Panc1 (cell line): ENCODE measurements around the gene CNTN4.

Source experiments
- POLR2AphosphoS5 ChIP-seq: IDR thresholded peaks from 2 replicates; pipeline ENCODE4 v1.6.1; 2012; ENCODE audit warnings: mild to moderate bottlenecking, low read depth, low read length, moderate library complexity
- TF ChIP-seq, protein P1 (sequence below), 2 experiments: IDR thresholded peaks; 2 replicates each; pipeline ENCODE4 v1.6.1; 2011 to 2012; ENCODE audit warnings: low read depth in 2 of 2, control low read depth in 1 of 2, low read length in 1 of 2, mild to moderate bottlenecking in 1 of 2, moderate library complexity in 1 of 2; ENCODE audit not compliant: insufficient read depth in 1 of 2
- TF ChIP-seq, protein P2 (sequence below): fragments of 450-650 bp; IDR thresholded peaks from 2 replicates; pipeline ENCODE4 v1.5.1; 2017; ENCODE audit warnings: mild to moderate bottlenecking

- TF ChIP-seq, protein P1, sequence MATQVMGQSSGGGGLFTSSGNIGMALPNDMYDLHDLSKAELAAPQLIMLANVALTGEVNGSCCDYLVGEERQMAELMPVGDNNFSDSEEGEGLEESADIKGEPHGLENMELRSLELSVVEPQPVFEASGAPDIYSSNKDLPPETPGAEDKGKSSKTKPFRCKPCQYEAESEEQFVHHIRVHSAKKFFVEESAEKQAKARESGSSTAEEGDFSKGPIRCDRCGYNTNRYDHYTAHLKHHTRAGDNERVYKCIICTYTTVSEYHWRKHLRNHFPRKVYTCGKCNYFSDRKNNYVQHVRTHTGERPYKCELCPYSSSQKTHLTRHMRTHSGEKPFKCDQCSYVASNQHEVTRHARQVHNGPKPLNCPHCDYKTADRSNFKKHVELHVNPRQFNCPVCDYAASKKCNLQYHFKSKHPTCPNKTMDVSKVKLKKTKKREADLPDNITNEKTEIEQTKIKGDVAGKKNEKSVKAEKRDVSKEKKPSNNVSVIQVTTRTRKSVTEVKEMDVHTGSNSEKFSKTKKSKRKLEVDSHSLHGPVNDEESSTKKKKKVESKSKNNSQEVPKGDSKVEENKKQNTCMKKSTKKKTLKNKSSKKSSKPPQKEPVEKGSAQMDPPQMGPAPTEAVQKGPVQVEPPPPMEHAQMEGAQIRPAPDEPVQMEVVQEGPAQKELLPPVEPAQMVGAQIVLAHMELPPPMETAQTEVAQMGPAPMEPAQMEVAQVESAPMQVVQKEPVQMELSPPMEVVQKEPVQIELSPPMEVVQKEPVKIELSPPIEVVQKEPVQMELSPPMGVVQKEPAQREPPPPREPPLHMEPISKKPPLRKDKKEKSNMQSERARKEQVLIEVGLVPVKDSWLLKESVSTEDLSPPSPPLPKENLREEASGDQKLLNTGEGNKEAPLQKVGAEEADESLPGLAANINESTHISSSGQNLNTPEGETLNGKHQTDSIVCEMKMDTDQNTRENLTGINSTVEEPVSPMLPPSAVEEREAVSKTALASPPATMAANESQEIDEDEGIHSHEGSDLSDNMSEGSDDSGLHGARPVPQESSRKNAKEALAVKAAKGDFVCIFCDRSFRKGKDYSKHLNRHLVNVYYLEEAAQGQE (IDR thresholded peaks at IDR 0.05; ENCODE audit: insufficient read depth in 1 of 2, low read depth in 2 of 2, low read length in 1 of 2), result no peak
- no peak for TF ChIP-seq POLR2AphosphoS5
- TF ChIP-seq, protein P2, sequence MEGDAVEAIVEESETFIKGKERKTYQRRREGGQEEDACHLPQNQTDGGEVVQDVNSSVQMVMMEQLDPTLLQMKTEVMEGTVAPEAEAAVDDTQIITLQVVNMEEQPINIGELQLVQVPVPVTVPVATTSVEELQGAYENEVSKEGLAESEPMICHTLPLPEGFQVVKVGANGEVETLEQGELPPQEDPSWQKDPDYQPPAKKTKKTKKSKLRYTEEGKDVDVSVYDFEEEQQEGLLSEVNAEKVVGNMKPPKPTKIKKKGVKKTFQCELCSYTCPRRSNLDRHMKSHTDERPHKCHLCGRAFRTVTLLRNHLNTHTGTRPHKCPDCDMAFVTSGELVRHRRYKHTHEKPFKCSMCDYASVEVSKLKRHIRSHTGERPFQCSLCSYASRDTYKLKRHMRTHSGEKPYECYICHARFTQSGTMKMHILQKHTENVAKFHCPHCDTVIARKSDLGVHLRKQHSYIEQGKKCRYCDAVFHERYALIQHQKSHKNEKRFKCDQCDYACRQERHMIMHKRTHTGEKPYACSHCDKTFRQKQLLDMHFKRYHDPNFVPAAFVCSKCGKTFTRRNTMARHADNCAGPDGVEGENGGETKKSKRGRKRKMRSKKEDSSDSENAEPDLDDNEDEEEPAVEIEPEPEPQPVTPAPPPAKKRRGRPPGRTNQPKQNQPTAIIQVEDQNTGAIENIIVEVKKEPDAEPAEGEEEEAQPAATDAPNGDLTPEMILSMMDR, result no peak
These were observed 386.3 kb downstream of the CNTN4 start for GRCh38 chr3:2485027-2485375.
